Duodenal mucosa (tissue), 2 donors: ENCODE results near the gene SLC25A6.

ENCODE experiments used
- H3K27ac ChIP-seq: one replicate; pipeline ENCODE4 v1.7.0; 2013; ENCODE audit warnings: low read depth, low read length
- H3K27me3 ChIP-seq, 2 donors: one replicate each; pipeline ENCODE4 v1.7.0; 2013; ENCODE audit warnings: low read length in 2 of 2, control low read depth in 1 of 2; ENCODE audit not compliant: insufficient read depth in 2 of 2, control insufficient read depth in 1 of 2
- H3K36me3 ChIP-seq, 2 donors: one replicate each; pipeline ENCODE4 v1.7.0; 2013; ENCODE audit warnings: low read length in 2 of 2, control low read depth in 1 of 2; ENCODE audit not compliant: insufficient read depth in 2 of 2, control insufficient read depth in 1 of 2
- H3K4me1 ChIP-seq, 2 donors: one replicate each; pipeline ENCODE4 v1.7.0; 2013; ENCODE audit warnings: low read length in 2 of 2, control low read depth in 1 of 2; ENCODE audit not compliant: insufficient read depth in 2 of 2, control insufficient read depth in 1 of 2
- H3K4me3 ChIP-seq, 2 donors: one replicate each; pipeline ENCODE4 v1.7.0; 2013; ENCODE audit warnings: low read length in 2 of 2, low read depth in 1 of 2
- H3K9ac ChIP-seq, 2 donors: one replicate each; pipeline ENCODE4 v1.7.0; 2013; ENCODE audit warnings: low read length in 2 of 2, low read depth in 1 of 2
- H3K9me3 ChIP-seq, 2 donors: one replicate each; pipeline ENCODE4 v1.7.0; 2013; ENCODE audit warnings: low read length in 2 of 2, control low read depth in 1 of 2; ENCODE audit not compliant: control insufficient read depth in 1 of 2

SLC25A6 gene

DNA sequence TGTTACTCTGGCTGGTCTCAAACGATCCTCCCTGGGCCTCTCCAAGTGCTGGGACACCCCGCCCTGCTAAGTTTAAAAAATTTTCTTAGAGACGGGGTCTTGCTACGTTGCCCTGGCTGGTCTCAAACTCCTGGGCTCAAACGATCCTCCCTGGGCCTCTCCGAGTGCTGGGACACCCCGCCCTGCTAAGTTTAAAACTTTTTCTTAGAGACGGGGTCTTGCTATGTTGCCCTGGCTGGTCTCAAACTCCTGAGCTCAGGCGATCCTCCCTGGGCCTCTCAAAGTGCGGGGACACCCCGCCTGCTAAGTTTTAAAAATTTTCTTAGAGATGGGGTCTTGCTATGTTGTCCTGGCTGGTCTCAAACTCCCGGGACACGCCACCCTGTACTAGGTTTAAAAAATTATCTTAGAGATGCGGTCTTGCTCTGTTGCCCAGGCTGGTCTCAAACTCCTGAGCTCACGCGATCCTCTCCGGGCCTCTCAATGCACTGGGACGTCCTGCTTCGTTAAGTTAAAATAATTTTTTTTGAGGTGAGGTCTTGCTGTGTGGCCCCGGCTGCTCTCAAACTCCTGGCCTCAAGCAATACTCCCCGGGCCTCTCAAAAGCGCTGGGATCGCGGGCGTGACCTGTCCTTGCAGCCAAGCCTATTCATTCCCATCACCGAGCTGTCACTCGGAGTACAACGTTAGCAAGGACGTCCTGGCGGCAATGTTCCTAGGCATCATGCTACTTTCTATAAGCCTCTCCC, 1.1 kb downstream of the SLC25A6 start:
- Histone ChIP-seq H3K27ac (no peak overlapping the region), H3K4me1 (peaks cover 11 to 41% of the 10 kb centered on the region in 2 donors), H3K9ac (peak overlapping the region; percentile 65 to 88), H3K4me3 (peak overlapping the region; percentile 79 to 98), H3K9me3 (no peaks in the 10 kb centered on the region), H3K36me3 (peaks cover 39 to 49% of the 10 kb centered on the region in 2 donors), H3K27me3 (no peaks in the 10 kb centered on the region)

GRCh38 chrX:1389993-1390285, 2.0 kb downstream of the SLC25A6 start:
- Histone ChIP-seq H3K9me3 (no peaks in the 10 kb centered on the region), H3K4me3 (peak overlapping the region; percentile 22 to 98), H3K27me3 (no peaks in the 10 kb centered on the region), H3K9ac (peak overlapping the region in 1 of 2 donors; percentile 65), H3K27ac (no peak overlapping the region), H3K4me1 (peaks cover 11 to 41% of the 10 kb centered on the region in 2 donors), H3K36me3 (peaks cover 39 to 58% of the 10 kb centered on the region in 2 donors)

DNA sequence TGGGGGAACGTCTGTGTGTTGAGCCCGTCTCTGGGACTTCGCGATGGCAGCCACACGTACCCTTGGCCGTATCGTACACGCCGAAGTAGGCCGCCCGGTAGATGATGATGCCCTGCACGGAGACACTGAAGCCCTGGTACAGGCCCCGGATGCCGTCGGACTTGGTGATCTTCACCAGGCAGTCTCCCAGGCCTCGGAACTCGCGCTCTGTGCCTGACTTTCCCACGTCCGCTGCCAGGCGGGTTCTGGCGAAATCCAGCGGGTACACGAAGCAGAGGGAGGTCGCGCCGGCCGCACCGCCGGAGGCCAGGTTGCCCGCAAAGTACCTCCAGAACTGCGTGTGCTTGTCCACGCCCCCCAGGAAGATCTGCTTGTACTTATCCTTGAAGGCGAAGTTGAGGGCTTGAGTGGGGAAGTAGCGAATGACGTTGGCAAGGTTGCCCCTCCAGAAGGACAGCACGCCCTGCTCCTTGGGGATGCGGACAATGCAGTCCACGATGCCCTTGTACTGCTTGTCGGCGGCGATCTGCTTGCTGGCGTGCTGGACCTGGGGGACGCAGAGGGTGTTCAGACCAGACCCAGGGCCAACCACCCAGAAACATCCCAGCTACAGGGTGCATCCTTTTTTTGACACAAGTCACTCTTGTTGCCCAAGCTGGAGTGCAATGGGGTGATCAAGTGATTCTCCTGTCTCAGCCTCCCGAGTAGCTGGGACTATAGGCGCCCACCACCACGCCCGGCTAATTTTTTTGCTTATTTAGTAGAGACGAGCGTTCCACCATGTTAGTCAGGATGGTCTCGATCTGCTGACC, 2.5 kb downstream of the SLC25A6 start:
- Histone ChIP-seq H3K27ac (no peak overlapping the region), H3K36me3 (peaks cover 43 to 63% of the 10 kb centered on the region in 2 donors), H3K27me3 (no peaks in the 10 kb centered on the region), H3K9me3 (no peaks in the 10 kb centered on the region), H3K4me3 (peak overlapping the region in 1 of 2 donors; percentile 32), H3K4me1 (peaks cover 11 to 38% of the 10 kb centered on the region in 2 donors), H3K9ac (peak overlapping the region in 1 of 2 donors; percentile 32)

- H3K36me3 ChIP-seq: peaks cover 43 to 67% of the 10 kb centered on the region in 2 donors
- H3K4me1 ChIP-seq: peaks cover 11 to 38% of the 10 kb centered on the region in 2 donors
- no peak overlapping the region for H3K27ac ChIP-seq
- H3K9me3 ChIP-seq: no peaks in the 10 kb centered on the region
- no peak overlapping the region for H3K9ac ChIP-seq
- peak overlapping the region in 1 of 2 donors; percentile 32 for H3K4me3 ChIP-seq
- no peaks in the 10 kb centered on the region for H3K27me3 ChIP-seq
Observed at GRCh38 chrX:1388651-1389050, 3.3 kb downstream of the SLC25A6 start.

- Histone ChIP-seq H3K27ac (no peak overlapping the region), H3K9ac (no peak overlapping the region), H3K4me1 (peaks cover 14 to 32% of the 10 kb centered on the region in 2 donors), H3K27me3 (no peaks in the 10 kb centered on the region), H3K9me3 (no peaks in the 10 kb centered on the region), H3K4me3 (no peak overlapping the region), H3K36me3 (peaks cover 43 to 70% of the 10 kb centered on the region in 2 donors)
Observed at GRCh38 chrX:1387141-1387776, 4.7 kb downstream of the SLC25A6 start.

- Histone ChIP-seq H3K36me3 (peaks cover 43 to 70% of the 10 kb centered on the region in 2 donors), H3K9me3 (no peaks in the 10 kb centered on the region), H3K4me1 (peaks cover 16 to 32% of the 10 kb centered on the region in 2 donors), H3K9ac (no peak overlapping the region), H3K4me3 (no peak overlapping the region), H3K27ac (no peak overlapping the region), H3K27me3 (no peaks in the 10 kb centered on the region)
Observed at GRCh38 chrX:1386338-1387127, 5.4 kb downstream of the SLC25A6 start.

- Histone ChIP-seq H3K9me3 (no peaks in the 10 kb centered on the region), H3K4me1 (peaks cover 12 to 28% of the 10 kb centered on the region in 2 donors), H3K36me3 (peaks cover 43 to 68% of the 10 kb centered on the region in 2 donors), H3K4me3 (no peak overlapping the region), H3K27me3 (no peaks in the 10 kb centered on the region), H3K9ac (no peak overlapping the region), H3K27ac (no peak overlapping the region)
Observed at GRCh38 chrX:1385253-1386223, 6.4 kb downstream of the SLC25A6 start.

DNA sequence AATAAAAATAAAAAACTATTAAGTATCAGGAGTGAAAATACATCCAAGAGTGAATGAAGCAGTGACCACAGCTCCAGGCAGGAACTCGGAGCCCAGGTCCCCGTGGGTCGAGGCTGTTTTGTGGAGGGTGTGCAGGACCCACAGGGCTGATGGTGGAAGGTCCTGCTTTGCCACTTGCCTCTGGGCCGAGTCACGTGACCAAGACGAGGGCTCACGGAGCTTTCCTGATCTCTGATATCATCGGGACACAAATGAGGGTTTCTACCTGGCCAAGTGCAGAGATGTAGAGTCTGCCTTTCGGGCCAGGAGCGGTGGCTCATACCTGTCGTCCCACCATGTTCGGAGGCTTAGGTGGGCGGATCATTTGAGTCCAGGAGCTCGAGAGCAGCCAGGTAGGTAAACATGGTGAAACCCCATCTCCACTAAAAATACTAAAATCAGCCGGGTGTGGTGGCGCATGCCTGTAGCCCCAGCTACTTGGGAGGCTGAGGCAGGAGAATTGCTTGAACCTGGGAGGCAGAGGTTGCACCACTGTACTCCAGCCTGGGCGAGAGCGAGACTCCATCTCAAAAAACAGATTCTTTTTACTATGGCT, 7.2 kb downstream of the SLC25A6 start:
- H3K9me3 ChIP-seq: no peaks in the 10 kb centered on the region
- H3K4me3 ChIP-seq: no peak overlapping the region
- H3K27me3 ChIP-seq: no peaks in the 10 kb centered on the region
- peaks cover 40 to 60% of the 10 kb centered on the region in 2 donors for H3K36me3 ChIP-seq
- peaks cover 7 to 20% of the 10 kb centered on the region in 2 donors for H3K4me1 ChIP-seq
- H3K27ac ChIP-seq: no peak overlapping the region
- no peak overlapping the region for H3K9ac ChIP-seq
